NK-92 (cell line): Measurements from ENCODE around the gene ZBTB47.

Experiments
- DNase-seq: peaks from one replicate; lab custom pipeline; 2025; ENCODE audit not compliant: unreplicated experiment; lab: John Stamatoyannopoulos, UW

The ZBTB47 gene

GRCh38 chr3:42653560-42654330, at the start of gene ZBTB47:
TSS of gene ZBTB47 (plus strand) at chr3:42653697. CDS start at chr3:42658356, 4,659 bp downstream.
- no peak for DNase-seq

GRCh38 chr3:42605546-42606173, 47.8 kb upstream of the ZBTB47 start:
- no peak for DNase-seq

GRCh38 chr3:42608581-42608980, 44.9 kb upstream of the ZBTB47 start:
- no peak for DNase-seq

GRCh38 chr3:42610976-42611375, 42.5 kb upstream of the ZBTB47 start:
- DNase-seq = no peak

GRCh38 chr3:42612217-42612616, 41.3 kb upstream of the ZBTB47 start:
- no peak for DNase-seq

GRCh38 chr3:42612928-42613327, 40.6 kb upstream of the ZBTB47 start:
- no peak for DNase-seq

- no peak for DNase-seq
Observed at GRCh38 chr3:42613462-42613861, 40.0 kb upstream of the ZBTB47 start.

- DNase-seq = no peak
Observed at GRCh38 chr3:42631620-42632019, 21.9 kb upstream of the ZBTB47 start.

GRCh38 chr3:42632146-42632545, 21.4 kb upstream of the ZBTB47 start:
- no peak for DNase-seq

- DNase-seq = no peak
Observed at GRCh38 chr3:42633544-42633943, 20.0 kb upstream of the ZBTB47 start.

GRCh38 chr3:42635111-42635510, 18.4 kb upstream of the ZBTB47 start:
- DNase-seq = no peak

GRCh38 chr3:42637001-42637400, 16.5 kb upstream of the ZBTB47 start:
- DNase-seq = no peak

- DNase-seq = no peak
Observed at GRCh38 chr3:42638339-42638842, 15.1 kb upstream of the ZBTB47 start.

- no peak for DNase-seq
Observed at GRCh38 chr3:42639192-42639591, 14.3 kb upstream of the ZBTB47 start.

GRCh38 chr3:42640129-42640528, 13.4 kb upstream of the ZBTB47 start:
- DNase-seq = no peak

- no peak for DNase-seq
Observed at GRCh38 chr3:42640771-42641370, 12.6 kb upstream of the ZBTB47 start.

GRCh38 chr3:42647821-42648459, 5.6 kb upstream of the ZBTB47 start:
- no peak for DNase-seq

GRCh38 chr3:42649006-42649405, 4.5 kb upstream of the ZBTB47 start:
- DNase-seq = no peak

- DNase-seq = no peak
Observed at GRCh38 chr3:42649783-42650182, 3.7 kb upstream of the ZBTB47 start.

- no peak for DNase-seq
Observed at GRCh38 chr3:42651248-42652091, 2.0 kb upstream of the ZBTB47 start.

- DNase-seq = no peak
Observed at GRCh38 chr3:42652251-42652610, 1.3 kb upstream of the ZBTB47 start.
